ENCODE data around the gene PLCG2.
A peak's percentile ranks its signal among the peaks of the same experiment; 100 is the strongest.
"Not testable (repeated sequence)": the region's sequence is repeated elsewhere in the genome, so short reads cannot be mapped to it uniquely, and the experiment has no call there.

The PLCG2 gene

DNA sequence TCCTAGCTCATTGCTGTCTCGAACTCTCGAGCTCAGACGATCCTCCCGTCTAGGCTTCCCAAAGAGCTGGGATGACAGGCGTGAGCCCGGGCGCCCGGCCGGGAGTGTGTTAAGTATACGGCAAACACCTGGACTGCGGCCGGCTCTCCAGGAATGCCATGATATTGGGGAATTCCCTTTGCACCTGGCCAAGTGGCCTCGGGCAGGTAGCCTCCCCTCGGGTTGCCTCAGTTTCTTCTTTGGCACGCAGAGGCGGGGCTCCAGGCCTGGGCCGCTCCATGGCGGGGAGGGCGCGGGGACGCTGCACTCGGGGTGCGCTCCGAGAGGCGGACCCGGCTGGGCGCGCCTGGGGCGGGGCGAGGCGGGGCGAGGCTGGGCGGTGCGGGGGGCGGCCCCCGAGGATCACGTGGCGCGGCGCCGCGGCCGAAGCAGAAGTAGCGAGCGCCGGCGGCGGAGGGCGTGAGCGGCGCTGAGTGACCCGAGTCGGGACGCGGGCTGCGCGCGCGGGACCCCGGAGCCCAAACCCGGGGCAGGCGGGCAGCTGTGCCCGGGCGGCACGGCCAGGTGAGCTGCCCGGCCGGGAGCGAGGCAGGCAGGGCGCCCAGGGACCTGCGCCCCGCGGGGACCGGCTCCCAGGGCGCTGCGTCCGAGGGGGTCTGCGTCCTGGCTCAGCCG, at the start of gene PLCG2:
TSS of gene PLCG2 (plus strand) at position 431 of the 675 bp plus-strand sequence. CDS start 6,699 bp downstream, outside the sequence.
- DNase-seq: peak; percentile 63 to 75

DNA sequence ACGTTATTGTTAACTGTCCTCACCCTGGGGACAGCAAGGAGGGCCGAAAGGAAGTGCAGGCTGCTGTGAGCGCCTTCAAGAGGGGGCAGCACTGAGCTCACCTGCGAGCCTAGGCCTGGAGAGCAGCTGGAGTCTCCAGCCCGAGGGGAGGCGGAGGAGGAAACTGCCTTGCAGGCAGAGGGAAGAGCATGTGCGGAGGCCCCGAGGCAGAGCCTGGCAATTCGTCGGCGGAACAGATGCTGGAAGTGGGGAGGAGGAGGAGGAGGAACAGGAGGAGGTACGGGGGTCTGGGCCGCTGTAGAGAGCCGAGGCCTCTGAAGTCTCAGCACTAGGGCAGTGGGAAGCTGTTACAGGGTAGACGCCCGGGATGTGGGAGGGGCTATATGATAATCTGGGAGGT, 49.6 kb upstream of the PLCG2 start:
- DNase-seq: no peak

DNA sequence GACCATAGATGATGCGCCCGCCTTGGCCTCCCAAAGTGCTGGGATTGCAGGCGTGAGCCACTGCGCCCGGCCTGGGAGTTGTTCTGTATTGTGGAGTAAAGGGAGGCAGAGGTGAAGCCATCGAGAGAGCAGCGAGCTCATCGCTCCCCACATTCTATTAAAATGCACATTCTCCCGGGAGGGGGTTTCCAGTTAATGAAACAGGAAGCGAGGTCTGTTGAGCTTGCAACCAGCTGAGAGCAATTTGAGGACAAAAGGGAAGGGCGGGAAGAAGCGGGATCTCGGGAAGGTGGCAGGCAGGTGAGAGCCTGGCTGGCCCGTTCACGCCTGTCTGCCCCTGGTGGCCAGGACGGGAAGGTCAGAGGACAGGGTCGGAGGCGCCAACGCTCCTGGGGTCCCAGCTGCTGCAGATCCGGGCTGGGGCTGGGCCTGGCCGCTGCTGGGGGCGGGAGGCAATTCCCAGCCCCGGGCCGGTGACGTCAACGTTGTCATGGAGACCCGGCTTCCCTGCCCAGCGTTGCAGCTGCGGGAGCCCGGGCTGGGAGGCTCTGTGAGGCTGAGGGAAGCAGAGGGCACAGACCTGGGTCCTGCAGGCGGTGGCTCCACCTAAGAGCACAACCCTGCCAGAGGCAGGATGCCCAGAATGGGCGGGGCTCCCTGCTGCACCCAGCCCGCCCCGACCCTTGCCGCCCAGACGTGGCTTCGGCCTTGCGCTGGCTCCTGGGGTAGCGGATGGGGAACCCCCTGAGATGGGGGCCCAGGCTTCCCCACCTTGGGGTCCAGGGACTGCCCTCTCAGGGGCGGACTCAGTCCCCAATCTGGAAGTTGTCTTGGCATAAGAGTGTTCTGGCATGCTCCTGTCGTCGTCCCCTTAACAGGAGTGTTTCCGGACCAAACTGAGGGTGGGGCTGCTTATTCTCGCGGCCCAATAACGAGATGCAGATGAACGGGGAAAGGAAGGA, 48.7 kb upstream of the PLCG2 start:
- peak; percentile 44 to 51 for DNase-seq

DNA sequence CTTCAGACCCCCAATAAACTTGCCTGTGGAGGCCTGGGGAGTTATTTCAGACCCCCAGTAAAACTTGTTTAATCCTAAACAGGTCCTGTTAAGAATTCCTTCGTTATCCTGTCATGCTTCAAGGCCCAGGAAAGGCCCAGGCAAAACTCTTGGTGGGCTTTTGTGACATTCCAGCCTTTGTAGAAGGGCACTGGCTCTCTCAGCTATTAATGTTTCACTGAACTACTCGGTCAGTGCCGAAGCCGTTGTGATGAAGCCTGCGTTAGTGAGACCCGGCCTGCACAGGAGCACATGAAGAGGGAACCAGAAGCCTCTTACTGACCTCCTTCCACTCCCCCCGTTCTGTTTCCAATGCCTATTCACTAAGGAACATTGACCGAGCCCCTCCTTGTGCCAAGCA, 47.4 kb upstream of the PLCG2 start:
- no peak for DNase-seq

DNA sequence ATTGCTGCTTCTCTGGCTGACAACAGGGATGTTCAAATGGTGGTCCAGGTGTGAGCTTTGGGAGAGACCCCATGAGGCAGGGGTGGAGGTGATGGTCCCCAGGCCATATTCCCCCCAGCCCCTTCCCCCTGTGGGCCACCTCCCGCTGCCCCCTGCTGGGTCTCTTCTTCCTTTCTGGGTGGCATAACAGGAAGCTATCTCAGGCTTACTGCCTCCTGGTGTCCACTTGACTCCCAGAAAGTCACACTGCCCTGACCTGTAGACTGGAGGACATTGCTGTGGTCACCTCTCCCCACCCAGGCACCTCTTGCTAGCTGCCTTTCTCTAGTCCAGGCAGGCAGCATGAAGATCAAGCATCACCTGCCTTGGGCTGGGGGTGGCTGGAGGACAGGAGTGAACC, 46.4 kb upstream of the PLCG2 start:
- no peak for DNase-seq

DNA sequence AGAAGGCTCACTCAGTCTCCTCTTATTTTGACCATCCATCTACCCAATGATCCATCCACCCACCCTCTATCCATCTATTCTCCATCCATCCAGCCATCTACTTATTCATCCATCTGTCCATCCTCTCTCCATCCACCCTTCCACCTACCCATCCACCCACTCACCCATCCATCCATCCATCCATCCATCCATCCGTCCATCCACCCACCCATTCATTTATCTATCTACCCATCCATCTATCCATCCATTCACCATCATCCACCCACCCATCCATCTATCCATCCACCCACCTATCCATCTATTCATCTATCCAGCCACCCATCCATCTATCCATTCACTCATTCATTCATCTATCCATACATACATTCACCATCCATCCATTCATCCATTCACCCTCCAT, 45.8 kb upstream of the PLCG2 start:
- no peak for DNase-seq

DNA sequence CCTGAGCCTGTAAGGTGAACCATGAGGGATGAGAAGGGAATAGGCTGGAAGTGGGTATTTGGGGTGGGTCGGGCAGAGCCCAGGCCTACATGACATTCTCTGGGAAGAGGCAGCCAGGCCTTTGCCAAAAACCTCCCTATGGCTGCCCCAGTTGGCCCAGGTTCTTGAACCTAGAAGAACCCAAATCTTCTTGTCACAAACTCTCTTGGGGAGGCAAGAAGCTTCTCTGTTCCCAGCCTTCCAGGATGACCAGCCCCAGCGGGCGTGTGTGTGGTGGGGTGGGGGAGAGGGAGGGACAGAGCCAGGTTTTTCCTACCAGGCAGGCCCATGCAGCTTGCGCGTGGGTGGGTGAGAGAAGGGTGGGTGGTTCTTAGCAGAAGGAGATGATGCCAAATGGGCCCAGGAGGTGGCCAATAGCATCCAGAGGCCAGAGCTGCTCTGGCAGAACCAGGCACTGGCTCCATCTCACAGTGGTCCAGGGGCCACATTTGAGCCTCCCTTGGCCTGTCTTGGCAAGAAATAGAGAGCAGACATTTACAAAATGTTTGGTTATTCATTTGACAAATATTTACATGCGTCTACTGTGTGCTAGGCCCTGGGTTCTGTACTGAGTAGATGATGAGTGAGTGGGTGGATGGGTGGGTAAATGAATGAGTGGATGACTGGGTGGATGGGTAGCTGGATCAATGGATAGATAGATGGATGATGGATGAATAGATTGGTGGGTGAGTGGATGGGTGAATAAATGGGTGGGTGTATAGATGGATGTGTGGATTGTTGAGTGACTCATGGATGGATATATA, 44.3 kb upstream of the PLCG2 start:
- DNase-seq: no peak

DNA sequence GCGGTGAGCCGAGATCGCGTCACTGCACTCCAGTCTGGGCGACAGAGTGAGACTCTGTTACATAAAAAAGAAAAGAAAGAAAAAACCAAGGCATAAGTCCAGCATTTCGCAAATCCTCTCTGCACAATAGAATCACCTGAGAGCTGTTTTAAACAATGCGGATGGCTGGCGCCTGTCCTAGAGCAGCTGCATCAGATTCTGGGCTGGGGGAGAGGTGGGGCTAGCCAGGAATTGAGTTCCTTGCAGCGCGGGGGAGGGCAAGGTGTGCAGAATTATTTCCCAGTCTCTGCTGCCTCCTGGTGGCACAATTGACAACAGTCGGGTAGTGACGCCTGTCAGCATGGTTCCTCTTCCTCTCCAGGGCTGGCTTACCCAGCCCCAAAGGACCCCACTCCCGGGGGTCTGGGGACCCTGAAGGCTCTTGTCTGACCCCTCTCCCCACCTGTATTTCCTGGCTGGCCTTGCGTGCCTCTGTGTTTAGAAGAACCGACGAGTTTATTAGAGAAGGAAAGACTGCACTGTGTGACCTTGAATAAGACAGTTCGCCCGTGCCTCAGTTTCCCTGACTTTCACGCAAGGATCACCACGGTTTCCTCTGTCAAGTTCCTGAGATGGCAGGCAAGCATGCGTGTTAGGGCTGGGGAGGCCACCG, 41.1 kb upstream of the PLCG2 start:
- DNase-seq: peak; percentile 84 to 86

DNA sequence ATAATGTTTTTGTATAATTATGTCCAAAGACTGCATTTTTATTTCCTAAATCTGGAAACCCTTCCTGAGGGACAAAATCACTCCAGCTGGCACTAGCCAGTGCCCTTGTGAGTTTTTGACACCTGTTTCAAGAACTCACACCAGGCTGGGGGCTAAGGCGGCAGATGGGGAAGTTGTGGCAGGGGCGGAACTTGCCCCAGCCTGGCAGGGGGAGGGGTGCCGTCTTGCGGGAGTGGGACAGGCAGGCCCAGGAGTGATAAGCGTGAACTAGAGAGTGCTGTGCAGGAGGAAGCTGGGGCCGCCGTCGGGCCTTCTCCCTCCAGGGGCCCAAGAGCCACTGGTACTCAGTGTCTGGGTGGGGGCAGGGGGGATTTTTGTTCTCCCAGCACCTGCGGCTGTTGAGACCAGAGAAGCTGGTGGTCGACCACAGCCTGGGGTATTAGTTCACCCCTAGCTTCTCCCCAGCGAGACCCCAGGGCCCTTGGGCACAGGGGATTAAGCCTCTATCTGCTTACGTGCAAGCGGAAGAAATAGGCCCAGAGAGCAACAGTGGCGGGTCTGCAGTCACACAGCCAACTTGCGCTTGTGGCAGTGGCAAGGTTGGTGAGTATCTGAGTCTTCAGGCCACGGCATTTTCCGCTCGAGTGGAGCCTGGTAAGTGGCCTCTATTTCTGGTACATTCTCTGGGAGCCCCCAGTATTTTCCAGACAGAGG, 40.2 kb upstream of the PLCG2 start:
- no peak for DNase-seq

DNA sequence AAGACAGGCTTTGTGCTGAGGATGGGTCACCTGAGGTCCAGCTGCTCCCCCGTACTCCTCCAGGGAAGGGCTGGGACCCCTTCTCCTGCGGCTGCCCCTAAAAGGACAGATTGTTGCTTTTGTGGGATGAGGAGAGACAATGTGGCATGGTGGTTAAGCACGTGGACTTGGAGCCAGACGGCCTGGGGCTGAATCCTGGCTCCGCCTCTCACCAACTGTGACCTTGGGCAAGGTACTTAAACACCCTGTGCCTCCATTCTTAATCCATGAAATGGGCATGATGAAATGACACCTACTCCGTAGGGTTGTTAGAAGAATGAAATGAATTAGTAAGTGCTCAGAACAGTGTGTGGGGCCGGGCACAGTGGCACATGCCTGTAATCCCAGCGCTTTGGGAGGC, 39.6 kb upstream of the PLCG2 start:
- DNase-seq: no peak

DNA sequence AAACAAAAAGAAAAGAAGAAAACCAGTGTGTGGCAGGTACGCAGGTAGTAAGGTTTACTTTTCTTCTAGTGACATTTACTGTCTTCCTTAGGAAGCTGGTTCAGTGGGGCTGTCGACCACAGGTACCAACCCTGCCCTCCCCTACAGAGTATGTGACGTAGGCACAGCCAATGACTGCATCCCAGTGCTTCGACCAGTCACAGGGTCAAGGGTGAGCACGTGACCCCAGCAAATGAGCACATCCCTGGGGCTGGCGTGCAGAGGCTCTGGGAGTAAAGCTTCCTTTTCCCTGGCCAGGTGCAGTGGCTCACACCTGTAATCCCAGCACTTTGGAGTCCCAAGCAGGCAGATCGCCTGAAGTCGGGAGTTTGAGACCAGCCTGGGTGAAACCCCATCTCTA, 38.9 kb upstream of the PLCG2 start:
- DNase-seq: no peak

DNA sequence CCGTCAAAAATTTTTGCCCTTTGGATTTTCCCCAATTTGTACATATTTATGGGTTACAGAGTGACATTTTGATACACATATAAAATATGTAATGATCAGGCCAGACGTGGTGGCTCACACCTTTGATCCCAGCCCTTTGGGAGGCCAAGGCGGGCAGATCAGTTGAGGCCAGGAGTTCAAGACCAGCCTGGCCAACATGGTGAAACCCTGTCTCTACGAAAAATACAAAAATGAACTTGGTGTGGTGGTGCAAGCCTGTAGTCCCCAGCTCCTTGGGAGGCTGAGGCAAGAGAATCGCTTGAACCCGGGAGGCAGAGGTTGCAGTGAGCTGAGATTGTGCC, 37.7 kb upstream of the PLCG2 start:
- DNase-seq: not testable (repeated sequence)

DNA sequence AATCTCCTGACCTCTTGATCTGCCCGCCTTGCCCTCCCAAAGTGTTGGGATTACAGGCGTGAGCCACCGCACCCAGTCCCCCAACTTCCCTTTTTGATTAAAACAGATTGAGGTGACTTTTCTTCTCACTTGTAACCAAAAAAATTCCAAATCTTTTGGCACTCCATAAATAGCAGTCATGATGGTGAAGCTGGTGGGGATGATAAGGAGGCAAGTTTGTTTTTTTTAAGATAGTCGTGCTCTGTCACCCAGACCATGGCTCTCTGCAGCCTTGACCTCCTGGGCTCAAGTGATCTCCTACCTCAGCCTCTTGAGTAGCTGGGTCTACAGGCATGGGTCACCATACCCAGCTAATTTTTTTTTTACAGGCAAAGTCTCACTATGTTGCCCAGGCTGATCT, 34.7 kb upstream of the PLCG2 start:
- DNase-seq: no peak

DNA sequence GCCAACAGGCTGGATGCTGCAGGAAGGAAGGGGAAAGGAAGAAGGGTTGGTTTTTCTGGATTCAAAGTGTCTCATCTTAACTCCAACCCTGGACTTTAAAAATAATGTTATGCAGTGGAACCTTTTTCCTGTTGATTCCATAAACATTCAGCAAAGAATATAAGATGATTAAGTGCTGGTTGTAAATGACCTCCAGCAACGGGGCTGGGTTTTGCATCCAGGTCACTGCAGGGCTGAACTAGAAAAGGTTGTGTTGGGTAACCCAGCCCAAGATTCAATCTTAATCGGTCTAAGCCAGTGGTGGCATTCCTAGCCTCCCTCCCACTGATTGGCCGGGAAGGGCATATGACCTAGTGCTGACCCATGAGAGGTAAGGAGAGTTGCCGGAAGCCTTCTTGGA, 34.2 kb upstream of the PLCG2 start:
- DNase-seq: no peak

DNA sequence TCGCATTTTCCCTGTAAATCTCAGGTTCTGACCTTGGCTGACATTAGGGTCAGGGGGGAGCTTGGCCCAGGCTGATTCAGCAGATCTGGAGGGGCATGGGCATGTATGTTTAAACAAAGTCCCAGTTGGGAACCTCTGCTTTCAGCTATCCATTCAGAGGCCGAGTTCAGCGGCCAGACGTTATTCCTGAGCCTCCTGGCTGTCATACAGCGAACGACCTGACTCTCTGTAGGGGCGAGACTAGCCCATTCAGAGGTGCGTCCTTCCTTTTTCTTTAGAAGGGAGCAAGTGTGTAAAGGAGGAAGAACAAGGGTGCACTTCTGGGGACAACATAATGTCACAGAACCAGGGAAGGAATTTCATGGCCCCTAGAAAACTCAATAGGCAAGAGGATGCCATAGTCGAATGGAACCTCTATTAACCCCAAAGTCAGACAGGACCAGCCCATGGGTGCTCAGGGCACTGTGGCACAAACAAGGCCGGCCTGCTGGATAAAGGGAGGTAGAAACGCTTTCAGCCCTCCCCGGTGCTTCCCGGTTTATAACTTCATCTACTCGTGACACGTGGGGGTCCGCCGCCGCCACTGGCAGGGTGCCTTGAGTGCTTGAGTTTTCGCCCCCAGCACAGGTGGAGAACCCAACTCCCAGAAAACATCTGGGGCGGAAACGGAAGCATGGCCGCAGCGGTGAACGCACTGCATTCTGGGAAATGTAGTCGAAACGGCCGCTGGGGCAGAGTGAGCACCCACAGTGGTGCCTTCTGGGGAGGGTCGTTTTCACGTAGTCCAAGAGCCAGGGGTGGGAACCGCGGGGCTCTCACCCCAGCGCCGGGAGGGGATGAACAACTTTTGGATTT, 33.2 kb upstream of the PLCG2 start:
- peak; percentile 69 to 72 for DNase-seq

DNA sequence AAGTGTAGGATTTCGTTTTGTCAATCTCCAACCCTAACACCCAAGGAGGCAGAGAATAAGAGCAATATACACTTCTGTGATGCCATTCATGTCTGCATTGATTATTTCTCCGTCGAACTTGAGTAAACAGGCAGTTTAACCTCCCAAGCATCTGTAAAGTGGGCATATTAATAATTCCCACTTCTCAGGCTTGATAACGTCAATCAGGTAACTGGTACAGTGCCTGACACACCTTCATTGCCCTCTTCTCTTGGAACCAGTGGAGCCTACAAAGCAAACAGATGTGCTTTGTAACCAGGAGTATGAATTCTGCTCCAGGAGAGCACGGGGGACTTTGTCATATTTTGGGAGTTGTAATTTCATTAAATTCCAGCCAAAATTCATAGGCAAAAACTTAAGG, 32.5 kb upstream of the PLCG2 start:
- DNase-seq: no peak

DNA sequence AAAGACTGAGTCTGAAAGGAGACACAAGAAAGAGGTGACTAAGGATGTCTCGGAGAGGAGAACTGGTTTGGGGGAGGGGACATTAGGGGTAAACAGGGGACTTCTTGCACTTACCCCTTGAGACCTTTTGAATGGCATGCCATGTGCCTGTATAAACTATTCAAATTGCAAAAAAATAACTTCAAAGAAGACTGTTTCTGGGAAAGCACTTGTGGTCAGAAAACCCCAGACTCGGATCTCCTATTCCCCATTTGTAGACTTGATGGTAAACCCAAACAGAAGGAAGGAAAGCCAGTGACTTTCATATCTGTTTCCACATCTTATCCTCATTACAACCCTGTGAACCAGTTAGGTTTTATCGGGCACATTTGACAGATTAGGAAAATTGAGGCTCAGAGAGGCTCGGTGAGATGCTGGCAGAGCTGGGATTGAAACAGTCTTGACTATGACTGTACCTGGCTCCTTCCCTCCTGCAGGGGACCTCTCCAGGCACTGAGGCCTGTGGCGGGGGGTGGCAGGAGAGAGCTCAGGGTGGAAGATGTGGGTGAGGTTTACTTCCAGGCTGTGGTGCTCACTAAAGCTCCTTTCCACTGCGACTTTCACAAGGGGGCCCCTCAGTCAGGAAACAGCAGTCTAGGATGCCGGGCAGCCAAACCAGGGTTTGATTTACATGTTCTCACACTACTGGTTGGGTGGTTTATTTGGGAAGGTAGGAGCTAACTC, 30.5 kb upstream of the PLCG2 start:
- no peak for DNase-seq

DNA sequence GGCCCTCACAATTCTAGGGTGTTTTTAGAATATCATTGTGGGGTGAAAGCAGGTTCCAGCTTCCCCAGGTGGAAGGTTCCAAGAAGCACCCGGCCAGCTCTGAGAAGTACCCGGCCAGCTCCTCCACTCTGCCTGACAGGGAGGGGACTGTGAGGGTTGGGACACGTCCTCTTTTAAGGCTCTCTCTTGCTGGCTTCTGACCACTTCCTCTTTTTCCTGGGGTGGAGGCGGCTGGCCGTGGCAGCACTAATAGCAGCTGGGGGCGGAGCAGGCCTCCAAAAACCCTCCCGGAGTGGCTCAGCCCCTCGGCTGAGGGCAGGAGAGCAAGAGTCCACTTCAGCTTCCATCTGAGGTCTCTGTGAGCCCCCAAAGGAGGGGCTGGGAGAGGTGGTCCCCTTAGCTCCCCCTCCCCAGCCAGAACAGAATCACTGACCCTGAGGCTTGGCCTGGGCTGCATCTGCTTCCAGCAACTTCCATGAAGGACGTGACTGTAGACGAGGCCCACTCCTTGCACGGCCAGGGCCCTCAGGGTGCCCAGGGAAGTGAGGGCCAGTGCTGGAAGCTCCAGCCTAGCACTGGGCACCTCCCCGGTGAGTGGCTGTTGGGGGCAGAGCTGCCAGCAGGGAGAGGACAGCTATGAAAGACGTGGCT, 26.7 kb upstream of the PLCG2 start:
- DNase-seq: no peak

DNA sequence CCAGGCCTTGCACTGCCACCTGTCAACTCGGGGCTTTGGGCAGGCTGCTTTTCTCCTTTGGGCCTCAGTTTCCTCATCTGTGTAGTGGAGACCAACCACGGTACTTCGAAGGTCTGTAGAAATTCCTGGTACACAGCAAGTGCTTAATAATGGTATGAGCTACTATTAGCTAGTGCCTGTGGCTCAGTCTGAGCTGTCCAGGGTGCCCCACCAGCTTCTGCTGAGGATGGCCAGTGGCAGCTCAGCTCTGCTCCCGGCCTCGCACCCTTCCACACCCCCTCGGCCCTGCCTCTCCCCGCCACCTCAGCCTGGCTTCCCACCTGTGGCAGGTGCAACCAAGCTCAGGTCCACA, 26.2 kb upstream of the PLCG2 start:
- no peak for DNase-seq

DNA sequence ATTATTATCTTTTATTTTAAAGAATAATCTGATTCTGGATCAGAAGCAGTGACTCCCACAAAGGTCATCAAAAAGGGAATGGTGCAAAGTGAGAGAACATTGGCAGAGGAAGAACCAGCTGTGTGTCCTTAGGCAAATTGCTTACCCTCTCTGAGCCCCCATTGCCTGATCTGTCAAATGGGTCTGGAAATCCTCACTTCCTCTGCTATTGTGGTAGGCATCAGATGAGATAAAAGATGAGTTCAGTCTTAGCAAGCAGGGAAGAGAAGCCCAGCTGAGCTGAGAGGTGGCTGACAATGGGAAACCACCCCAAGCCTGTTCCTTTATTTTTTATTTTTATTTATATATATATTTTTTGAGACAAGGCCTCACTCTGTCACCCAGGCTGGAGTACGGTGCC, 24.2 kb upstream of the PLCG2 start:
- no peak for DNase-seq
